GM12878 (cell line): ENCODE data around the gene PAX4. TPM values are rescaled to one million over a fixed set of nuclear protein-coding genes. Genes with fewer than 3 reads are reported as not detected.
A peak's percentile ranks its signal among the peaks of the same experiment; 100 is the strongest.

Experiments used
- ATAC-seq: fragments of 200-7000 bp; cut with Tn5 transposase; 3 replicates; pipeline ENCODE4 v1.9.1; 2020; ENCODE audit warnings: mild to moderate bottlenecking, moderate library complexity
- BruUV-seq: library from RNA; stranded (reverse); fragments of 400-500 nt; replicated peaks from 2 replicates; lab custom pipeline; 2021; lab: Mats Ljungman, UMichigan
- CTCF ChIA-PET: fragments of 300-600 bp; sonication (Branson Sonifier 250); formaldehyde crosslinking; extraction: SDS; loops from one replicate; lab custom pipeline; 2021; ENCODE audit warnings: inconsistent platforms; lab: Yijun Ruan, JAX
- POLR2A ChIA-PET: fragments of 350-600 bp; formaldehyde crosslinking; extraction: SDS; loops from one replicate; lab custom pipeline; 2021; ENCODE audit warnings: inconsistent platforms; lab: Charles Lee
- RAD21 ChIA-PET: fragments of 300-600 bp; sonication (Branson Sonifier 250); formaldehyde crosslinking; loops from one replicate; lab custom pipeline; 2023; ENCODE audit warnings: antibody characterized with exemption; ENCODE audit not compliant: unreplicated experiment; lab: Charles Lee
- SMC1A ChIA-PET: fragments of 300-600 bp; sonication (Branson Sonifier 250); formaldehyde crosslinking; loops from one replicate; lab custom pipeline; 2023; ENCODE audit not compliant: unreplicated experiment, uncharacterized antibody; lab: Charles Lee
- DNase-seq: peaks from one replicate; pipeline ENCODE4 v3.0.0-alpha.2; 2011; ENCODE audit warnings: low read depth, low spot score
- FAIRE-seq: peaks from 3 replicates; lab custom pipeline; 2011; peaks lifted over from hg19 to GRCh38; lab: Jason Lieb, UNC
- H2AFZ ChIP-seq: 2 replicates; pipeline ENCODE4 v1.6.0; 2011; ENCODE audit warnings: low read depth, low read length, control low read depth; ENCODE audit not compliant: control insufficient read depth
- H3K27ac ChIP-seq: 2 replicates; pipeline ENCODE4 v1.5.1; 2011; ENCODE audit warnings: control low read depth; ENCODE audit not compliant: control insufficient read depth, insufficient read depth
- H3K27me3 ChIP-seq, 2 experiments: replicated peaks in 1 of 2; 2 replicates each; pipeline versions ENCODE4 v1.6.0 to v1.6.1; 2011; ENCODE audit warnings: low read length in 1 of 2; ENCODE audit not compliant: control insufficient read depth in 2 of 2, insufficient read depth in 2 of 2
- H3K36me3 ChIP-seq, 2 experiments: 2 replicates each; pipeline ENCODE4 v1.5.1; 2011; ENCODE audit warnings: low read length in 1 of 2; ENCODE audit not compliant: control insufficient read depth in 2 of 2, insufficient read depth in 2 of 2
- H3K4me1 ChIP-seq: 2 replicates; pipeline ENCODE4 v1.6.1; 2011; ENCODE audit warnings: mild to moderate bottlenecking, low read length, moderate library complexity, mixed read lengths; ENCODE audit not compliant: control insufficient read depth, insufficient read depth
- H3K4me2 ChIP-seq: 2 replicates; pipeline ENCODE4 v1.6.0; 2011; ENCODE audit warnings: control low read depth; ENCODE audit not compliant: control insufficient read depth, insufficient read depth
- H3K4me3 ChIP-seq: fragments of 200-600 bp; sonication (generic); 2 replicates; pipeline ENCODE4 v1.5.1; 2016
- H3K79me2 ChIP-seq: 2 replicates; pipeline ENCODE4 v1.6.0; 2011; ENCODE audit warnings: low read length; ENCODE audit not compliant: control insufficient read depth, insufficient read depth
- H3K9ac ChIP-seq: 2 replicates; pipeline ENCODE4 v1.8.0; 2011; ENCODE audit warnings: low read length, control low read depth, mixed read lengths; ENCODE audit not compliant: control insufficient read depth, insufficient read depth
- H3K9me3 ChIP-seq: replicated peaks from 3 replicates; pipeline ENCODE4 v1.5.1; 2011; ENCODE audit warnings: mild to moderate bottlenecking, low read length; ENCODE audit not compliant: control insufficient read depth, insufficient read depth
- H4K20me1 ChIP-seq: 2 replicates; pipeline ENCODE4 v1.6.0; 2011; ENCODE audit not compliant: control insufficient read depth, insufficient read depth
- CHD4 ChIP-seq: fragments of 200-600 bp; sonication (generic); IDR thresholded peaks from 2 replicates; pipeline ENCODE4 v1.6.1; 2016; ENCODE audit warnings: mild to moderate bottlenecking
- EGR1 ChIP-seq, 2 experiments: IDR thresholded peaks; 1 replicate in 1 of 2; 2 replicates in 1 of 2; pipeline ENCODE4 v1.6.1; 2011 to 2012; ENCODE audit warnings: low read depth in 2 of 2, low read length in 2 of 2, borderline replicate concordance in 1 of 2, mild to moderate bottlenecking in 1 of 2, moderate library complexity in 1 of 2
- EP300 ChIP-seq, 2 experiments: fragments of 150-350 bp in 1 of 2; IDR thresholded peaks; 2 replicates each; pipeline ENCODE4 v1.6.1; 2011 to 2012; ENCODE audit warnings: low read depth in 2 of 2, low read length in 2 of 2, borderline replicate concordance in 1 of 2, improper control_type of control experiment in 1 of 2, inconsistent platforms in 1 of 2; ENCODE audit not compliant: control insufficient read depth in 1 of 2
- FOXK2 ChIP-seq: fragments of 450-650 bp; IDR thresholded peaks from 2 replicates; pipeline ENCODE4 v1.6.1; 2017; ENCODE audit warnings: mild to moderate bottlenecking, moderate library complexity
- IKZF1 ChIP-seq: fragments of 450-650 bp; conservative IDR thresholded peaks from 2 replicates; pipeline ENCODE4 v1.6.1; 2017; ENCODE audit warnings: antibody characterized with exemption, mild to moderate bottlenecking
- KLF5 ChIP-seq: fragments of 450-650 bp; IDR thresholded peaks from 2 replicates; pipeline ENCODE4 v1.6.1; 2014; ENCODE audit warnings: mild to moderate bottlenecking; ENCODE audit not compliant: partially characterized antibody
- MXI1 ChIP-seq: fragments of 150-350 bp; IDR thresholded peaks from 2 replicates; pipeline ENCODE4 v1.6.1; 2011; ENCODE audit warnings: low read depth, mild to moderate bottlenecking, inconsistent platforms, low read length, improper control_type of control experiment
- RELA ChIP-seq: fragments of 450-650 bp; IDR thresholded peaks from 2 replicates; pipeline ENCODE4 v1.8.0; 2014; ENCODE audit warnings: borderline replicate concordance; ENCODE audit not compliant: partially characterized antibody
- REST ChIP-seq: IDR thresholded peaks from 2 replicates; pipeline ENCODE4 v1.6.1; 2012; ENCODE audit warnings: mild to moderate bottlenecking, low read depth, low read length
- TCF7 ChIP-seq: IDR thresholded peaks from 2 replicates; pipeline ENCODE4 v1.6.1; 2014; ENCODE audit warnings: antibody characterized with exemption, borderline replicate concordance
- in situ Hi-C: fragments of 300-500 bp; cut with MboI; formaldehyde crosslinking; loops from 9 replicates; pipeline ENCODE4 v1.14.3; 2018; ENCODE audit warnings: mixed read lengths
- intact Hi-C: fragments of 100-400 bp; cut with micrococcal nuclease; formaldehyde crosslinking; loops from one replicate; pipeline ENCODE4 v1.14.2; 2022; ENCODE audit not compliant: unreplicated experiment
- polyA plus RNA-seq, 11 experiments: library from polyadenylated mRNA; depleted of rRNA in 4 of 11; unstranded in 6 of 11; stranded (reverse) in 5 of 11; fragments of >200 nt; fragmentation: Nextera tagmentation in 4 of 11; fragmentation: Illumina TruSeq in 1 of 11; extraction: Ambion mirVana in 4 of 11; extraction: Trizol in 1 of 11; gene quantifications; 1 replicate in 1 of 11; 2 replicates in 10 of 11; pipeline versions ENCODE4 v1.2.1 to v1.2.3, GENCODE V29; 2011 to 2016; ENCODE audit warnings: inconsistent platforms in 2 of 11, missing spikeins in 2 of 11, low read depth in 1 of 11
- total RNA-seq, 4 experiments: library from RNA; depleted of rRNA in 3 of 4; stranded (reverse); fragments of >200 nt in 3 of 4; fragmentation: Illumina TruSeq in 1 of 4; extraction: Trizol in 1 of 4; gene quantifications; 2 replicates each; pipeline versions ENCODE4 v1.2.1 to v1.2.3, GENCODE V29; 2013 to 2021

Gene PAX4
- total and polyA plus RNA-seq, 10 of the 15 experiments (the other 5 are each of a cell fraction or from before 2014, with no cell fraction given) = 0.27 TPM; not detected in 9

- TF ChIP-seq REST = no peak
- TF ChIP-seq IKZF1 = no peak
- TF ChIP-seq MXI1 = no peak
- TF ChIP-seq CHD4 = no peak
- no peak for TF ChIP-seq KLF5
Observed at GRCh38 chr7:127581716-127582115, 36.2 kb downstream of the PAX4 start (continued).

GRCh38 chr7:127580612-127581011 is 37.3 kb downstream of the PAX4 start:
- CTCF ChIA-PET = interaction anchor here (0.6 to 1.4 kb wide), 4 partner anchors 11 to 153 kb away, joined by 3 read pairs; no protein-coding TSS in a partner anchor
- no peak overlapping the region for H3K9ac ChIP-seq
- TF ChIP-seq EGR1 (IDR thresholded peaks at IDR 0.05; ENCODE audit: borderline replicate concordance in 1 of 2, low read depth in 2 of 2, low read length in 2 of 2) (no peak), RELA (no peak), EP300 (IDR thresholded peaks at IDR 0.05; ENCODE audit: borderline replicate concordance in 1 of 2, control insufficient read depth in 1 of 2, low read depth in 2 of 2, low read length in 2 of 2) (no peak), FOXK2 (no peak), TCF7 (no peak)
- TF ChIP-seq, all 136 proteins: peak for 0
- RAD21 ChIA-PET = no interaction called here
- in situ Hi-C loops (no loop called here), intact Hi-C loops (no loop called here)
- no peak for ATAC-seq
- SMC1A ChIA-PET = interaction anchor here (0.8 kb wide), 1 partner anchor 9 kb away, joined by 4 read pairs; no protein-coding TSS in a partner anchor
- BruUV-seq = no TSS peak
- Histone ChIP-seq H3K9me3 (no peaks in the 10 kb centered on the region), H3K4me2 (peak overlapping the region; percentile 17; the same call in 1 of the 2 replicates), H3K4me1 (peaks cover 11% of the 10 kb centered on the region), H3K4me3 (no peak overlapping the region), H3K36me3 (peaks cover 3 to 9% of the 10 kb centered on the region in 2 experiments; a peak in 3 of 4 replicates), H3K79me2 (peaks cover 21% of the 10 kb centered on the region), H3K27ac (no peak overlapping the region), H4K20me1 (no peaks in the 10 kb centered on the region), H3K27me3 (no peaks in the 10 kb centered on the region), H2AFZ (no peak overlapping the region)
- no peak for DNase-seq
- FAIRE-seq = no peak
- POLR2A ChIA-PET = interaction anchor here (1.1 to 2.4 kb wide), 2 partner anchors 8 to 73 kb away, joined by 3 to 6 read pairs; no protein-coding TSS in a partner anchor
